Esophagus squamous epithelium (tissue), 5 donors: ENCODE results near the gene NMRK1. TPM values are rescaled to one million over a fixed set of nuclear protein-coding genes. Genes with fewer than 3 reads are reported as not detected.

Experiments used
- DNase-seq: peaks from one replicate; lab custom pipeline; 2025; lab: John Stamatoyannopoulos, UW
- H3K27ac ChIP-seq, 4 donors: fragments of 200-600 bp; sonication (generic); one replicate each; pipeline ENCODE4 v1.5.1; 2016 to 2019; ENCODE audit warnings: mild to moderate bottlenecking in 1 of 4
- H3K27me3 ChIP-seq, 4 donors: fragments of 200-600 bp; sonication (generic); 1 replicate in 3 of 4; 2 replicates in 1 of 4; pipeline versions ENCODE4 v1.5.1 to v1.6.0; 2017 to 2021; ENCODE audit warnings: antibody characterized with exemption in 1 of 4
- H3K36me3 ChIP-seq, 3 donors: fragments of 200-600 bp; sonication (generic); one replicate each; pipeline ENCODE4 v1.5.1; 2016 to 2019
- H3K4me1 ChIP-seq, 3 donors: fragments of 200-600 bp; sonication (generic); one replicate each; pipeline ENCODE4 v1.5.1; 2017 to 2019
- H3K4me3 ChIP-seq, 4 donors: fragments of 200-600 bp; sonication (generic); 1 replicate in 3 of 4; 2 replicates in 1 of 4; pipeline ENCODE4 v1.5.1; 2016 to 2019; ENCODE audit warnings: mild to moderate bottlenecking in 2 of 4, moderate library complexity in 1 of 4
- H3K9me3 ChIP-seq, 3 donors: fragments of 200-600 bp; sonication (generic); one replicate each; pipeline ENCODE4 v1.5.1; 2016 to 2019
- POLR2A ChIP-seq, 4 donors: fragments of 450-650 bp; IDR thresholded peaks; one replicate each; pipeline ENCODE4 v1.6.1; 2017; ENCODE audit warnings: antibody characterized with exemption in 4 of 4, mild to moderate bottlenecking in 4 of 4, moderate library complexity in 3 of 4
- WGBS, 2 donors: methylation state at CpG; one replicate each; pipeline ENCODE4 v1.1.5; 2018; 5-methylcytosine and 5-hydroxymethylcytosine counted together
- intact Hi-C: fragments of 100-400 bp; cut with DNase I; formaldehyde crosslinking; loops from one replicate; pipeline ENCODE4 v1.15.0; 2022
- total RNA-seq, 4 donors: library from RNA; depleted of rRNA; stranded (reverse); fragments of >200 nt; gene quantifications; one replicate each; pipeline ENCODE4 v1.1.0, GENCODE V29; 2016
- TF ChIP-seq, protein P1 (sequence below), 6 experiments: fragments of 450-650 bp in 4 of 6; fragments of 200-600 bp in 2 of 6; sonication (generic) in 2 of 6; IDR thresholded peaks; one replicate each; pipeline ENCODE4 v1.5.1; 2016 to 2019; ENCODE audit warnings: antibody characterized with exemption in 6 of 6, mild to moderate bottlenecking in 4 of 6, moderate library complexity in 4 of 6
- donor health status: DM: yes; HTN: yes; CAD: no.

The NMRK1 gene
- total RNA-seq, 4 donors from 2014 or later = 23.1 to 36.4 (median 29.5) TPM

DNA sequence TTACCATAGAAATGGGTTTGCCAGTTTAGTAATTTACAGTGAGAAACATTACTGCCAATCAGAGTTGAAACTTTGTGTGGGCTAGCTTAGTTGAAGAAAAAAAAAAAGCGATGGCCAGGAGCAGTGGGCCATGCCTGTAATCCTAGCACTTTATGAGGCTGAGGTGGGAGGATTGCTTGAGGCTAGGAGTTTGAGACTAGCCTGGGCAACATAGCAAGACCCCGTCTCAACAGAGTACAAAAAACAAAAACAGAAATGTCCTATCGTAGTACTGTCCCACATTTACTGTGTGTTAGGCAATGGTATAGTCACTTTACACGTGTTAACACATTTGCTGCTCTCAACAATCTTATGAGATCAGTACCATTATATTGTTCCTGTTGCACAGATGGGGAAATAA is 2.6 kb upstream of the NMRK1 start:
- Histone ChIP-seq H3K27ac (peak overlapping the region in 1 of 4 donors; percentile 92), H3K27me3 (no peaks in the 10 kb centered on the region), H3K36me3 (no peaks in the 10 kb centered on the region), H3K4me1 (peaks cover 28 to 82% (median 43%) of the 10 kb centered on the region in 3 donors), H3K9me3 (no peaks in the 10 kb centered on the region), H3K4me3 (peak overlapping the region; percentile 75 to 96 (median 94))
- WGBS, 2 donors = 85% methylated on average over 4 of the region's 4 CpGs
- intact Hi-C loops = no loop called here
- TF ChIP-seq, protein P1, sequence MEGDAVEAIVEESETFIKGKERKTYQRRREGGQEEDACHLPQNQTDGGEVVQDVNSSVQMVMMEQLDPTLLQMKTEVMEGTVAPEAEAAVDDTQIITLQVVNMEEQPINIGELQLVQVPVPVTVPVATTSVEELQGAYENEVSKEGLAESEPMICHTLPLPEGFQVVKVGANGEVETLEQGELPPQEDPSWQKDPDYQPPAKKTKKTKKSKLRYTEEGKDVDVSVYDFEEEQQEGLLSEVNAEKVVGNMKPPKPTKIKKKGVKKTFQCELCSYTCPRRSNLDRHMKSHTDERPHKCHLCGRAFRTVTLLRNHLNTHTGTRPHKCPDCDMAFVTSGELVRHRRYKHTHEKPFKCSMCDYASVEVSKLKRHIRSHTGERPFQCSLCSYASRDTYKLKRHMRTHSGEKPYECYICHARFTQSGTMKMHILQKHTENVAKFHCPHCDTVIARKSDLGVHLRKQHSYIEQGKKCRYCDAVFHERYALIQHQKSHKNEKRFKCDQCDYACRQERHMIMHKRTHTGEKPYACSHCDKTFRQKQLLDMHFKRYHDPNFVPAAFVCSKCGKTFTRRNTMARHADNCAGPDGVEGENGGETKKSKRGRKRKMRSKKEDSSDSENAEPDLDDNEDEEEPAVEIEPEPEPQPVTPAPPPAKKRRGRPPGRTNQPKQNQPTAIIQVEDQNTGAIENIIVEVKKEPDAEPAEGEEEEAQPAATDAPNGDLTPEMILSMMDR (IDR thresholded peaks at IDR 0.05) = no peak
- no peak for TF ChIP-seq POLR2A (IDR thresholded peaks at IDR 0.05)
- no peak for DNase-seq

DNA sequence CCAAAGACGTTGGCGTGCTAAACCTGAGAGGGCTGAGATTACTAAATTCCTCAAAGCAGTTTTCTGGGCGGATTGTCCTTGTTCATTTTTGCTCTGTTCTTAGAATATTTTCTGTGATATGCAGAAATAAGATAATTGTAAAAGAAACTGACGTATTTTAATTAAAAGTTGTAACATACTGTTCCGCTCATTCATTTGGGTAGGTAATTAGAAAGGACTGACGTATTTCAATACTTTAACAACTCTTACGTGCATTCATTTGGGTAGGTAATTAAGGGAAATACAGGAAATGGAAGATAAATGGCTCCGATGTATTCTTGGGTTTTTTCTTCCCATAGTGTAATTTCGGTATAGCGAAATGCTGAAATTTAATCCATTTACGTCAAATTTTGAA is 1.4 kb upstream of the NMRK1 start:
- Histone ChIP-seq H3K36me3 (no peaks in the 10 kb centered on the region), H3K27ac (peak overlapping the region; percentile 92 to 100 (median 98)), H3K4me1 (peaks cover 28 to 82% (median 42%) of the 10 kb centered on the region in 3 donors), H3K4me3 (peak overlapping the region; percentile 75 to 96 (median 94)), H3K9me3 (no peaks in the 10 kb centered on the region), H3K27me3 (no peaks in the 10 kb centered on the region)
- DNase-seq = no peak
- no peak for TF ChIP-seq POLR2A (IDR thresholded peaks at IDR 0.05)
- TF ChIP-seq, protein P1 (IDR thresholded peaks at IDR 0.05) = peak in 1 of 6 experiments; percentile 5
- WGBS, 2 donors = 6 to 12% methylated on average over 11 of the region's 11 CpGs
- intact Hi-C loops = no loop called here

DNA sequence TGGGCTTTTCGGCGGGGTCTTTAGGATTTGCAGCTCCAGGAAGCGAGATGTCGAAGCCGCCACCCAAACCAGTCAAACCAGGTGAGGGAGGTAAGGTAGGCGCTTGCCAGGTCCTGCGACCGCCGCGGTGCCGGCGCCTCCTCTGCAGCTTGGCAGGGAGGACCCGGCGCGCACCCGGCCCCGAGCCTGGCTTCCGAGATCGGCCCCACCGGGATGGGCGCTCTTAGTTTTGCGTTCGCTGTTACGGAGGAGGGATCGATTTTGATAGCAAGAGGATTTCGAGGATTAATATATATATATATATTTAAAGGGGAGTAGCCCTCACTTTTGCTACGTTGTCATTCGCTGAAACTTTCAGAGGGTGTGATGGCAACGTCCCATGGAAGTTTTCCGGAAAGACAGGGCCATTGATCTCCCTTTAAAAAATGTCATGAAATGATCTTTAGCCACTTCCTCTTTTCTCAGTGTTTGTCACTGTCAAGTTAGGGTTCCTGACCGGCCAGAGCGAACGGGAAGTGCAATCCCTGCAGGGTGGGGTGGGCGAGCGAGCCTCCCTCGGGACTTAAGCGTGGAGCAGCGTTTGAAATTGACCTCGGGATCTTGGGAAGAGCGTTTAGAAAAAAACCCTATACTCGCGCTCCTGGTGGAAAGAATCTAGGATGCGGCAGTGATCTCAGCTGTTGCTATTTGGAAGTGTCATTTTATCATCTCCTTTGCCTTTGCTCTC is 854 bp upstream of the NMRK1 start:
- peak overlapping the region; percentile 92 to 100 (median 98) for H3K27ac ChIP-seq
- WGBS, 2 donors = 0 to 2% methylated on average over 20 to 27 of the region's 43 CpGs
- no peaks in the 10 kb centered on the region for H3K9me3 ChIP-seq
- peak; percentile 25 for DNase-seq
- peaks cover 27 to 82% (median 44%) of the 10 kb centered on the region in 3 donors for H3K4me1 ChIP-seq
- H3K27me3 ChIP-seq = no peaks in the 10 kb centered on the region
- peak overlapping the region; percentile 75 to 96 (median 94) for H3K4me3 ChIP-seq
- H3K36me3 ChIP-seq = no peaks in the 10 kb centered on the region
- intact Hi-C loops = no loop called here
- TF ChIP-seq, protein P1 (IDR thresholded peaks at IDR 0.05) = peak in 4 of 6 experiments; percentile 23 to 32 (median 30)
- no peak for TF ChIP-seq POLR2A (IDR thresholded peaks at IDR 0.05)

DNA sequence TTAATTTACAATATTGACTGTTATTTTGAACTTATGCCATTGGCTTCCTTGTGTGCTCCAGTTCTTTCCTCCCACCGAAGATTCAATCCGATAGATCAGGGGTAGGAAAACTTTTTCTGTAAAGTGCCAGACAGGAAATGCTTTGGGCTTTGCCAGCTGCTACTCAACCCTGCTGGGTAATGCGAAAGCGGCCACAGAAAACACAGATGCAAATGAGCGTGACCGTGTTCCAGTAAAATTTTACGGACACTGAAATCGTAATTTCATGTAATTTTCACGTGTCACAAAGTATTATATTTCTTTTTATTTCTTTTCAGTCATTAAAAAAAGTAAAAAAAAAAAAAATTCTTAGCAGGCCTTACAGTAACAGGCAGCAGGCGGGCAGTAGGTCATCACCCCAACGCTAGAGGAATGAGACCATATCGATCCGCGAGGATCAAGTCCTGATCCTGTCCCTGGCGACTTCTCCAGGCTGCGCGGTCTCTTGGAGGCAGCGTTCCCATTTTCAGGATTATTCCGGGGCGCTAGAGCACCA is 599 bp downstream of the NMRK1 start:
- 2 to 4% methylated on average over 19 of the region's 20 CpGs for WGBS, 2 donors
- Histone ChIP-seq H3K27ac (peak overlapping the region; percentile 95 to 100 (median 100)), H3K4me1 (peaks cover 26 to 81% (median 44%) of the 10 kb centered on the region in 3 donors), H3K36me3 (peaks cover 0 to 3% (median 0%) of the 10 kb centered on the region in 3 donors), H3K4me3 (peak overlapping the region; percentile 75 to 96 (median 94)), H3K27me3 (no peaks in the 10 kb centered on the region), H3K9me3 (no peaks in the 10 kb centered on the region)
- DNase-seq = no peak
- TF ChIP-seq, protein P1 (IDR thresholded peaks at IDR 0.05) = peak in 1 of 6 experiments; percentile 20
- TF ChIP-seq POLR2A (IDR thresholded peaks at IDR 0.05) = no peak
- intact Hi-C loops = no loop called here
